NB4 (cell line): ENCODE measurements around the gene NELL2.

Source experiments
- MYC ChIP-seq: IDR thresholded peaks from 2 replicates; pipeline ENCODE4 v1.6.1; 2011; ENCODE audit warnings: low read depth, low read length
- POLR2A ChIP-seq: IDR thresholded peaks from 2 replicates; pipeline ENCODE4 v1.6.1; 2011; ENCODE audit warnings: mild to moderate bottlenecking; ENCODE audit not compliant: insufficient read length; ENCODE audit errors: extremely low read depth
- TF ChIP-seq, protein P1 (sequence below): IDR thresholded peaks from one replicate; pipeline ENCODE4 v1.5.1; 2012; ENCODE audit warnings: low read depth, low read length

DNA sequence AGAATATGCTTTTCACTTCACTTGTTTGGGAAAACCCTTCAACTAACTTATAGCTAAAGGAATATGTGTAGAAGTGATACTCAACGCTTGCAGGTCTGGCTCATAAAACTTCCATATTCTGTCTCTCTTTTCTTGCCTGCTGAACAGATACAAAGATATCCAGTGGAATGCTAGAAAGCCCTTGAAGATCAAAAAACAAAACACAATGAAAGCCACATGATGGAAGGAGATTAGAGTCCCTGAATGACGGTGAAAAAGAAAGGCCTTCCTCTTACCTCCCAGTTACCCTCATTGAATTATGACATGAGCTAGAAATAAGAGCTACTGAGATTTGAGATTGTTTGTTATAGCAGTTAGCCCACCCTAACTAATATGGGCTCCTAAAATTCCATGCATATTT lies 28.2 kb upstream of the NELL2 start:
- TF ChIP-seq, protein P1, sequence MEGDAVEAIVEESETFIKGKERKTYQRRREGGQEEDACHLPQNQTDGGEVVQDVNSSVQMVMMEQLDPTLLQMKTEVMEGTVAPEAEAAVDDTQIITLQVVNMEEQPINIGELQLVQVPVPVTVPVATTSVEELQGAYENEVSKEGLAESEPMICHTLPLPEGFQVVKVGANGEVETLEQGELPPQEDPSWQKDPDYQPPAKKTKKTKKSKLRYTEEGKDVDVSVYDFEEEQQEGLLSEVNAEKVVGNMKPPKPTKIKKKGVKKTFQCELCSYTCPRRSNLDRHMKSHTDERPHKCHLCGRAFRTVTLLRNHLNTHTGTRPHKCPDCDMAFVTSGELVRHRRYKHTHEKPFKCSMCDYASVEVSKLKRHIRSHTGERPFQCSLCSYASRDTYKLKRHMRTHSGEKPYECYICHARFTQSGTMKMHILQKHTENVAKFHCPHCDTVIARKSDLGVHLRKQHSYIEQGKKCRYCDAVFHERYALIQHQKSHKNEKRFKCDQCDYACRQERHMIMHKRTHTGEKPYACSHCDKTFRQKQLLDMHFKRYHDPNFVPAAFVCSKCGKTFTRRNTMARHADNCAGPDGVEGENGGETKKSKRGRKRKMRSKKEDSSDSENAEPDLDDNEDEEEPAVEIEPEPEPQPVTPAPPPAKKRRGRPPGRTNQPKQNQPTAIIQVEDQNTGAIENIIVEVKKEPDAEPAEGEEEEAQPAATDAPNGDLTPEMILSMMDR = no peak
- TF ChIP-seq MYC = no peak
- TF ChIP-seq POLR2A = no peak
